ENCODE results near the gene NMBR.
"Not testable (repeated sequence)": the region's sequence is repeated elsewhere in the genome, so short reads cannot be mapped to it uniquely, and the experiment has no call there.

NMBR gene

DNA sequence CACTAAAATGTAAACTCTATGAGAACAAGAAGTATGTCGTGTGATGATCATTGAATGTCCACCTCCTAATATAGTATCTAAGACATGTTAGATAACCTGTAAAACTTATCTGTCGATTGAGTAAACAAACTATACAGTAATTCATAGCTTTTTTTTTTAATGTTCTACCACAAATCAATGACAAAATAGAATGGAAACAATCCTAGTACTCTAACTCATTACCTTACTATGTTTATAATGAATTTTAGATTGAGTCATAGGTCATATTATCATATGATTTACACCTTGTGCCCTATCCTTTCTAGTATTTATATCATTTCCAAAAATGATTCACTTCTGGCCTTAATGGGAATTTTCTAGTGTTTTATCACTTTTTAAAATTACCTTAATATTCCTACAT lies 6.3 kb upstream of the NMBR start:
- DNase-seq: no peak

DNA sequence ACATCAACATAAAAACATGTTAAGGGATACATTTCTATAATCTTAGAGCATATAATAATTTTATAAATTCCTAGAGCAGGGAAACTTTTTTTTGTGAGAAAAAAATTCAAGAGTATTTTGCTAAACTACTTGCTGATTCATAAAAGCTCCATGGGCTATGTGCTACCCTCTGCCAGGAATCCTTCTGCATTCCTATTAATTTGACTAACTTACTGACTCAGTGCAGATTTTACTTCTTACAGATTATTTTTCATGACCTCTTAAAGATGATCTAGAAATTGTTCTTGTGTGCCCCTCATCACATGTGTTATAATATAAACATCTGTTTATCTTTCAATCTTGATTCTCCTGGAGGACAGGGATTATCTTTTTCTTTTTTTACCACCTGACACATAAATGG lies 5.8 kb upstream of the NMBR start:
- no peak for DNase-seq

- not testable (repeated sequence) for DNase-seq
Measured at GRCh38 chr6:142141531-142141930, 5.4 kb downstream of the NMBR start.

GRCh38 chr6:142138876-142139275 lies 8.0 kb downstream of the NMBR start:
- DNase-seq: no peak

DNA sequence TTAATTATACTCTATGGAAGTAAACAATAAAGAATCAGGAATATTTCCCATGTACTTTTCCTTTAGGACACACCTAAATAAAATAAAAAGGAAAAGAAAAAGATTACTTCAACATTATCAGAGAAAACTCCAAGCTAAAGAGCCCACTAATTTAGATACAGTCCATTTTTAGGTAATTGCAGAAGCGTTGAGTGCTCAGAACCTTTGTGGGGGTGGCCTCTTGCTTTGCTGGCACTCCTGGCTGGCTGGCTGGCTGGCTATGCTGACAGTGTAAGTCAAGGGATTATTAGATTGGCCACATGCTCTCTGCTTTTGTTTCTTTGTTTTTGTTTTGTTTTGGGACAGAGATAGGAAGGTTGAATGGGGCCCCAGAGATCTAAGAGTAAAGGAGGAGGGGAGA lies 14.3 kb downstream of the NMBR start, which contains the start of gene GJE1:
Gene GJE1 (plus strand): TSS at position 301 of the 400 bp plus-strand sequence. CDS start 234 bp downstream, outside the sequence.
- DNase-seq: no peak

- DNase-seq: no peak
Measured at GRCh38 chr6:142130814-142131213, 16.1 kb downstream of the NMBR start.

DNA sequence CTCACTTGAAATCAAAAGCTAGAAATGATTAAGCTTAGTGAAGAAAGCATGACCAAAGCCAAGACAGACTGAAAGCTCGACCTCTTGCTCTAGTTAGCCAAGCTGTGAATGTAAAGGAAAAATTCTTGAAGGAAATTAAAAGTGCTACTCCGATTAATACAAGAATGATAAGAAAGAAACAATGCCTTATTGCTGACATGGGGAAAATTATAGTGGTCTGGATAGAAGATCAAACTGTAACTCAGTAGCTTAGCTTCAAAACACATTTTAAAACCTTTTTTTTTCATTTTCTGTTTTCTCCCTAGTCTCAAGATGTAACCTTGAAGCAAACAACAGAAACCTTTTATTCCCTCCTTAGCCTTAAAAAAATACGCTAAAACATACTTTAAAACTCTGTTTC lies 25.6 kb downstream of the NMBR start:
- no peak for DNase-seq

GRCh38 chr6:142118925-142119324 lies 28.0 kb downstream of the NMBR start:
- DNase-seq: no peak

GRCh38 chr6:142118328-142118727 lies 28.6 kb downstream of the NMBR start:
- no peak for DNase-seq

GRCh38 chr6:142117366-142117765 lies 29.6 kb downstream of the NMBR start:
- DNase-seq: no peak

- DNase-seq: peak; percentile 69
Measured at GRCh38 chr6:142112451-142113061, 34.4 kb downstream of the NMBR start.

DNA sequence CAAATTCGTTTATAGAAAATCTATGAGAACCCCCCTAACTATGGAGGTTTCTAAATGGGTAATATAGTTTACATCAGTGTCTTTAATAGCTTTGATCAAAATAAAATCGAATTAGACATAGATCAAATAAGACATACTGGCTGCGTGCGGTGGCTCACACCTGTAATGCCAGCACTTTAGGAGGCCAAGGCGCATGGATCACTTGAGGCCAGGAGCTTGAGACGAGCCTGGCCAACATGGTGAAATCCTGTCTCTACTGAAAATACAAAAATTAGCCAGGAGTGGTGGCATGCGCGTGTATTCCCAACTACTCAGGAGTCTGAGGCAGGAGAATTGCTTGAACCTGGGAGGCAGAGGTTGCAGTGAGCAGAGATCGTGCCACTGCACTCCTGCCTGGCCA lies 36.1 kb downstream of the NMBR start:
- DNase-seq: not testable (repeated sequence)

- DNase-seq: not testable (repeated sequence)
Measured at GRCh38 chr6:142104820-142105219, 42.1 kb downstream of the NMBR start.

- no peak for DNase-seq
Measured at GRCh38 chr6:142088858-142089216, 58.1 kb downstream of the NMBR start.

DNA sequence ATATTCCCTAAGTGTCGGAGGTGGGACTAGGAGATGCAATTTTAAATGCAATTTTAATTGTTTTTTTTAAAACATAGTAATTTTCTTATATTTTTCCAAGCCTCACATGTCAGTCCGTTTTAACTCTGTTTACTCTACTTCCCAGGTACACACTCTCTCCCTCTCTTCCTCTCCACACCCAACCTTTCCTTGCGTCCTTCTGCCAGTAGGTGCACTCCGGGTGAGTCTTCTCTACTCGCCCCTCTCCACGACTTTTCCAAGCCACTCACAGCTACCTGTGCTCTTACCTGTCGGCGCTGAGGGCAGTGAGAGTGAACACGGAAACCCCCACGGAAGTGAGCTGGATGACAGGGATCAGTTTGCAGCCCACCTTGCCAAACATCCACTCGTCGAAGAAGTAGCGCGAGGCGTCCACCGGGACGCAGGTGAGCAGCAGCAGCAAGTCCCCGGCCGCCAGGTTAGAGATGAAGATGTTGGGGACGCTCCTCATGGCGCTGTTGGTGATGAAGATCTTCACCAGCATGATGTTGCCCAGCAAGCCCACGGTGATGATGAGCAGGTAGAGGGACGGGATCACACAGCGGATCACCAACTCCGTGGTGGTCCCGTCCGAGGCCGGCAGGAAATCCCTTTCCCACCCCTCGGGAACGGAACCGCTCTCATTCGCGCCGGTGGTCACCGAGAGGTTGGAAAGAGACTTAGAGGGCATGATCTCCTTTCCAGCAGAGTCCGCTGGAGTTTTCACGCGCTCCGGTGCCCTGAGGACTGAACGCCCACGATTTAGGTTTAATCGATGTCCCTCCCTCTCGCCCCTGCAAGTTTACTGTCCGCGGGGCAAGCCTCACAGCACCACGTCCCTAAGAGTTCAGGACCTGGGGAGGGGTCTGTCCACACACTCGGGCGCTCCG lies 58.7 kb downstream of the NMBR start:
- no peak for DNase-seq

GRCh38 chr6:142079130-142079529 lies 67.8 kb downstream of the NMBR start:
- no peak for DNase-seq

DNA sequence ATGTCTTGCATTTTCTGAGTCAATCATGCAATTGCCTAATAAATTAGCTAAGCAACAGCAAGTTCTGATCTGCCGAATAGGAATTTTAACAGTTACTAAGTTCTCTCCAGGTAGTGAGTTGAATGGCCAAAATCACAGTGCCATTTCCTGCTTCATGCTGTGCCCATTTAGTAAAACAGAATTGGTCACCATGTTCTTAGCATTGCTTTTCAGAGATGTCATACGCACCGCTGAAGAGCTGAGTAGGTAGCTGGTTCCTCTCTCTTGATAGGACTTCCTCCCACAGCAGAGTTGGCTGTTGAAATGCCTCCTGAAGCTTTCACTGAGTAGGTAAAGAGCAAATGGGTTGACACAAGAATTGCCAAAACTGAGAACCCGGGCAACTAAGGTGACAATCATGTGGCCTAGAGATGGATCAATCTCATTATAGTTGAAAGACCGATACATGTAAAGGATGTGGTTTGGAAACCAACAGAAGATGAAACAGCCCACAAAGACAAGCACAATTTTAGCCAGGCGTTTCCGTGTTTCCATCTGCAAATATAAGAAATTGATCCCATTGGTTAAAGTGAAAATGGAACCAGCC lies 71.3 kb downstream of the NMBR start:
- no peak for DNase-seq

- DNase-seq: no peak
Measured at GRCh38 chr6:142074516-142074915, 72.4 kb downstream of the NMBR start.

GRCh38 chr6:142071981-142072380 lies 74.9 kb downstream of the NMBR start:
- DNase-seq: no peak

GRCh38 chr6:142068416-142068815 lies 78.5 kb downstream of the NMBR start:
- DNase-seq: no peak

DNA sequence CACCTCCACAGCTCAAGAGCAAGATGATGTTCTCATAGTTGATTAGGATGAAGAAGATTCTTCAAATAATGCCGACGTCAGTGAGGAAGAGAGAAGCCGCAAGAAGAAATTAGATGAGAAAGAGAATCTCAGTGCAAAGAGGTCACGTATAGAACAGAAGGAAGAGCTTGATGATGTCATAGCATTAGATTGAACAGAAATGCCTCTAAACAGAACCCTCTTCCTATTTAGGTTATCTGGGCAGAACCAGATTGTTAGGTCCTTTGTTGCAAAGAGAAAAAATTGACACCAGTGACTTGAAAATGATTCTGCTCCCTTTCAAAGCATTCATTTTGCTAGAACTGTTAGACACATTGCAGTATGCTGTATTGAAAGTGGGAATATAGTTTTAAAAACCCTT lies 84.1 kb downstream of the NMBR start:
- not testable (repeated sequence) for DNase-seq

DNA sequence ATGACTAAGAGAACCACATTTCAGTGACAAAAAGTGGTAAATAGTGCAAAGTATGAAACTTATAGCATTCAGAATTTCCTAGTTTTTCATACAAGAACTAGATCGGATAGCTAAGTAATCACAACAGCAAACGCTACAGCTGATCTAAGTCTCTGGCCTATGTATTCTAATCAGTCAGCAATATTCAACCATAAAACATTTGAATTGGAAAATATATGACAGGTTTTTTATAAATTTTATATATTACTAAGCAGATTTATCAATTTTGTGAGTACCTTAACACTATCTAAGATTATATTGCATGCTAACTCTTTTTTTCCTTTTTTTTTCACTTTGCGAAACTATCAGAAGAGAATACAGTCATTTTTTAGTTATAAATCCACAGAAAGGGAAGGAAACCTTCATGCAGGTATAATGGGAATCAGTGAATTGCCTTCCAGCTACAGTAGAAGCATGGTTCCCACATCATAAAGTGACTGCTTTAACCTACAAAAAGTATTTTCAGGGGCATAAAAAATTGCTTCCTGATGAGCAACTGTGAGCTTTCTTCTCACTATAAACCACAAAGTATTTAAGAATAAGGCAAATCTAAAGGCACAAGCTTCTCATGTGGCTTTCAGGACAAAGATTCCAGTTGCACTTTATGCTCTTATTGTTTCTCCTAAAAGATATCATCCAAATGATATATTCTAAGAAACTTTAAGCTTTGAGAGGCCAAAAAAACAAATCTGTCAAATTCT lies 88.2 kb downstream of the NMBR start:
- no peak for DNase-seq

- DNase-seq: no peak
Measured at GRCh38 chr6:142055219-142055618, 91.7 kb downstream of the NMBR start.
